Measurements from ENCODE around the gene COX4I2. TPM values are rescaled to one million over a fixed set of nuclear protein-coding genes. Genes with fewer than 3 reads are reported as not detected.

The COX4I2 gene
- total and polyA plus RNA-seq, 8 donors: 0.28 to 7.8 (median 0.79) TPM; not detected in 1

GRCh38 chr20:31689141-31689540 lies 51.4 kb downstream of the COX4I2 start:
- intact Hi-C loops (cut with DNase I): no loop called here
- Histone ChIP-seq H3K4me3 (no peak overlapping the region), H3K36me3 (peaks cover 0 to 6% (median 0%) of the 10 kb centered on the region in 3 donors), H3K9me3 (no peaks in the 10 kb centered on the region), H3K4me1 (peaks cover 3 to 6% (median 5%) of the 10 kb centered on the region in 3 donors), H3K27ac (no peak overlapping the region), H3K27me3 (no peaks in the 10 kb centered on the region)
- FAIRE-seq: no peak
- no peak for DNase-seq
- no peak for TF ChIP-seq CTCF (IDR thresholded peaks at IDR 0.05)
- ATAC-seq: no peak
- 91 to 95% methylated on average over 4 to 5 of the region's 5 CpGs for WGBS, 2 donors

GRCh38 chr20:31690124-31690666 lies 52.5 kb downstream of the COX4I2 start:
- no peak overlapping the region for H3K27ac ChIP-seq
- H3K9me3 ChIP-seq: no peaks in the 10 kb centered on the region
- no peak for DNase-seq
- H3K27me3 ChIP-seq: no peaks in the 10 kb centered on the region
- no peak overlapping the region for H3K4me3 ChIP-seq
- intact Hi-C loops (cut with DNase I): no loop called here
- peaks cover 0 to 6% (median 0%) of the 10 kb centered on the region in 3 donors for H3K36me3 ChIP-seq
- ATAC-seq: no peak
- H3K4me1 ChIP-seq: peaks cover 3 to 9% (median 5%) of the 10 kb centered on the region in 3 donors
- 81 to 82% methylated on average over 3 of the region's 3 CpGs for WGBS, 2 donors
- no peak for TF ChIP-seq CTCF (IDR thresholded peaks at IDR 0.05)
- no peak for FAIRE-seq

GRCh38 chr20:31691646-31692275 lies 54.0 kb downstream of the COX4I2 start:
- H3K4me1 ChIP-seq: peaks cover 3 to 9% (median 5%) of the 10 kb centered on the region in 3 donors
- no peak for TF ChIP-seq CTCF (IDR thresholded peaks at IDR 0.05)
- no peak for FAIRE-seq
- 74 to 76% methylated on average over 1 of the region's 1 CpG for WGBS, 2 donors
- no peak for ATAC-seq
- no peak for DNase-seq
- no peak overlapping the region for H3K4me3 ChIP-seq
- H3K36me3 ChIP-seq: no peaks in the 10 kb centered on the region
- intact Hi-C loops (cut with DNase I): no loop called here
- no peaks in the 10 kb centered on the region for H3K9me3 ChIP-seq
- H3K27me3 ChIP-seq: no peaks in the 10 kb centered on the region
- no peak overlapping the region for H3K27ac ChIP-seq

- FAIRE-seq (no peak), ATAC-seq (no peak), DNase-seq (no peak)
- intact Hi-C loops (cut with DNase I): no loop called here
- Histone ChIP-seq H3K27ac (peak overlapping the region in 2 of 4 donors; percentile 31 to 61), H3K4me1 (peaks cover 3 to 23% (median 5%) of the 10 kb centered on the region in 3 donors), H3K4me3 (no peak overlapping the region), H3K9me3 (no peaks in the 10 kb centered on the region), H3K36me3 (no peaks in the 10 kb centered on the region), H3K27me3 (no peaks in the 10 kb centered on the region)
- no peak for TF ChIP-seq CTCF (IDR thresholded peaks at IDR 0.05)
- WGBS, 2 donors: 86 to 87% methylated on average over 6 of the region's 6 CpGs
These were observed 55.7 kb downstream of the COX4I2 start for GRCh38 chr20:31693402-31693801.
